ENCODE data around the gene SHTN1.

DNA sequence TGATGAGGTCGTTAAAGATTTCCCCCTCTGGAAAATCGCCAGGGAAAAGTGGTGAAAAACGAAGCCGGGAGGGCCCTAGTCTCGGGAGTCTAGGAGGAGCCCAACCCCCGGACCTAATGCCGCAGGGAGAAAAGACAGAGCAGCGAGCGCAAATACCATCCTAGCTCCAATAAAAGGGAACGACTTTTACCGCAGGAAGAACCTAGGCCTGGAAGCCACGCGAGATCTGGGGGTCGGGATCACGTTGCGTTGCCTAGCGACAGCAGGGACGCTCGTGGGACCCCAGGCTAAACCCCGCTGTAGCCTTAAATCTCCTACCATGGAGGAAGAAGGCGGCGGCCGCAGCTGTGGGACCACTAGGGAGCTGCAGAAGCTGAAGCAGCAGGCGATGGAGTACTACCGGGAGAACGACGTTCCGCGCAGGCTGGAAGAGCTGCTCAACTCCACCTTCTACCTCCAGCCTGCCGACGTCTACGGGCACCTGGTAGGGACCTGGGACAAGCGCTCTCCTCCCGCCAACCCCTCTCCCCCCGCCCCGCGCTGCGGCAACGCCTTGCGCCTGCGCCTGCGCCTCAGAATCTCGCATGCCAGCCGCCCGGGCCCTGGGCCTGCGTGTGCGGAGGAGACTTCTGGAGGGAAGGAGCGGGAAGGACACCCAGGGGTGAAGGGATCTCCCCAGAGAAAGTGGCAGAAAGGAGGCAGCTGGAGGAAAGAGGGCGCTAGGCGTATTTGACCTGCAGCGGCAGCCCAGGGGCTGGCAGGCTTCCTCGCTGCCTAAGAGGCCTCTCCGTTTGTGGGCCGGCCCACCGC is 155.5 kb downstream of the SHTN1 start, which contains the start of gene ENO4:
- TF ChIP-seq TAF1 (IDR thresholded peaks at IDR 0.05; ENCODE audit: low read depth) (peak; percentile 80), EP300 (IDR thresholded peaks at IDR 0.05; ENCODE audit: borderline replicate concordance) (no peak), YY1 (IDR thresholded peaks at IDR 0.05; ENCODE audit: low read depth) (0 out of 2 replicates have a peak, but pooled peaks have one; percentile 42), CEBPB (IDR thresholded peaks at IDR 0.05) (no peak)
- TF ChIP-seq, protein P1, sequence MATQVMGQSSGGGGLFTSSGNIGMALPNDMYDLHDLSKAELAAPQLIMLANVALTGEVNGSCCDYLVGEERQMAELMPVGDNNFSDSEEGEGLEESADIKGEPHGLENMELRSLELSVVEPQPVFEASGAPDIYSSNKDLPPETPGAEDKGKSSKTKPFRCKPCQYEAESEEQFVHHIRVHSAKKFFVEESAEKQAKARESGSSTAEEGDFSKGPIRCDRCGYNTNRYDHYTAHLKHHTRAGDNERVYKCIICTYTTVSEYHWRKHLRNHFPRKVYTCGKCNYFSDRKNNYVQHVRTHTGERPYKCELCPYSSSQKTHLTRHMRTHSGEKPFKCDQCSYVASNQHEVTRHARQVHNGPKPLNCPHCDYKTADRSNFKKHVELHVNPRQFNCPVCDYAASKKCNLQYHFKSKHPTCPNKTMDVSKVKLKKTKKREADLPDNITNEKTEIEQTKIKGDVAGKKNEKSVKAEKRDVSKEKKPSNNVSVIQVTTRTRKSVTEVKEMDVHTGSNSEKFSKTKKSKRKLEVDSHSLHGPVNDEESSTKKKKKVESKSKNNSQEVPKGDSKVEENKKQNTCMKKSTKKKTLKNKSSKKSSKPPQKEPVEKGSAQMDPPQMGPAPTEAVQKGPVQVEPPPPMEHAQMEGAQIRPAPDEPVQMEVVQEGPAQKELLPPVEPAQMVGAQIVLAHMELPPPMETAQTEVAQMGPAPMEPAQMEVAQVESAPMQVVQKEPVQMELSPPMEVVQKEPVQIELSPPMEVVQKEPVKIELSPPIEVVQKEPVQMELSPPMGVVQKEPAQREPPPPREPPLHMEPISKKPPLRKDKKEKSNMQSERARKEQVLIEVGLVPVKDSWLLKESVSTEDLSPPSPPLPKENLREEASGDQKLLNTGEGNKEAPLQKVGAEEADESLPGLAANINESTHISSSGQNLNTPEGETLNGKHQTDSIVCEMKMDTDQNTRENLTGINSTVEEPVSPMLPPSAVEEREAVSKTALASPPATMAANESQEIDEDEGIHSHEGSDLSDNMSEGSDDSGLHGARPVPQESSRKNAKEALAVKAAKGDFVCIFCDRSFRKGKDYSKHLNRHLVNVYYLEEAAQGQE (IDR thresholded peaks at IDR 0.05; ENCODE audit: low read depth) = 0 out of 2 replicates have a peak, but pooled peaks have one; percentile 18
